Ramos (cell line): ENCODE data around the gene FOSL2.

Experiments
- in situ Hi-C: fragments of 300-500 bp; cut with MboI; formaldehyde crosslinking; loops from one replicate; pipeline ENCODE4 v1.14.3; 2022; ENCODE audit warnings: low sequenced_read_pairs; ENCODE audit not compliant: unreplicated experiment

The FOSL2 gene

DNA sequence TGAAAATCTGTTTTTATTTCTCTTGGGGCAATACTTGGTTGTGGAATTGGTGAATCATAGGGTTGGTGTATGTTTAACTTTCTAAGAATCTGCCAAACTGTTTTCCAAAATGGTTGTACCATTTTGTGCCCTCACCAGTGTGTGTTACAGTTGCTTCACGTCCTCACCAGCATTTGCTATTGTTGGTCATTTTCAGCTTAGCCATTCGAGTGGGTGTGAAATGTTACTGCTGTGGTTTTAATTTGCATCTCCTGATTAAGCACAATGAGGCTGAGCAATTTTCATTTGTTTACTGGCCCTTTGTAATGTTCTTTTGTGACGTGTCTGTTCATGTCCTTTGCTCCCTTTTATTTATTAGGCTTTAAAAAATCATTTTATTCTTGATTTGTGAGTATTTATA lies 49.7 kb downstream of the FOSL2 start:
- in situ Hi-C loops: loop anchor here (25.0 kb wide), 1 partner anchor 680 kb away; the partner anchor contains the start of gene MRPL33

DNA sequence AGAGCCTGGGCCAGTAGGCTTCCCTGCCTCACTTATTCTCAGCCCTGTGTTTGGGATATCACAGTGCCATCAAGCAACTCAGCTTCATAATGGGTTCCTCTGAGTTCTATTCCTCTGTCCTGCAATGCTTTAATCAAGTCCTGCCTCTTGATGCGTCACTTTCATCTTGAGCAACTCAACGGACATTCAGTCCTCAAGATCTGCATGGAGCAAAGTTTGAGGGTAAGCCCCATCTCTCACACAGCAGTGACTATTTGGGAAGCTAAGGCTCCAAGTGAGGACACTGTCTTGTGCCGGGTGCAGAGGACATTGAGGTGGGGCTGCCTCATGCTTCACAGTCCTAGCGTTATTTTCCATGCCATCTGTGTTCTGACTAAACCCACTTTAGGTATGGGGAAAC lies 52.3 kb downstream of the FOSL2 start:
- in situ Hi-C loops: loop anchor here (25.0 kb wide), 1 partner anchor 683 kb away; the partner anchor contains the start of gene MRPL33

DNA sequence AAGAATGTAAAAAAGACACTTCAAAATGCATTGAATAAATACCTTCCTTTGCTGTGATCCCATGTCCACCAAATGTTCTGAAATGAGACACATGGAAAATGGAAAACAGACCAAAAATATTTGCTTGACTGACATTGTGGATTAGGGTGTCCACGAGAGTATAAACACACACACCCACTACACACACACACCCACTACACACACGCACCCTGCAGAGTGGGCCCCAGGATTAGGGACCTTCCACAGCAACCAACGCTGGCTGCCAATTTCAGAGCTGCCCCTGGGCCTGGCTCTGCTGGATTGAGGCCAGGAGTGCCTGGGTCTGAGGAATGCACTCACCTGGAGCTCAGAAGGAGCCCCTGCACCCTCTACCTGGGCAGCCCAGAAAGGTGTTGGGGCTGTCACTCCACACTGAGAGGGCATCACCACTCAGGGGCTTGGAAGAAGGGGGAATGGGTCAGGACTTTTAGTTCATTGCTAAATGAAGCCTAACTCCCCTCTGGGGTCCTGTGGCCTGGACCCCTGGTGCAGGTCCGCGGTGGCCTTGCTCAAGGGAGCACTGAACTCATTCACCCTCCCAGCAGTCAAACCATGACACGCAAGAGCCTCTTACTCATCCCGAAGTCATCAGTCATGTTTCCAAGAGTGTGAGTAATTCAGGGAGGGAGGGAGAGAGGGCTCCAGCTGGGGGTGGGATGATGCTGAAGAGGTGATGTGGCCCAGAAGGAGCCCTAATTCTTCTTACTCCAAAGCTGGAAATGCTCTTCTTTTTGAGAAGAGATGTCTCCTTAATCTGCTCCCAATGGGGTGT lies 53.0 kb downstream of the FOSL2 start:
- in situ Hi-C loops: loop anchor here (25.0 kb wide), 1 partner anchor 683 kb away; the partner anchor contains the start of gene MRPL33

DNA sequence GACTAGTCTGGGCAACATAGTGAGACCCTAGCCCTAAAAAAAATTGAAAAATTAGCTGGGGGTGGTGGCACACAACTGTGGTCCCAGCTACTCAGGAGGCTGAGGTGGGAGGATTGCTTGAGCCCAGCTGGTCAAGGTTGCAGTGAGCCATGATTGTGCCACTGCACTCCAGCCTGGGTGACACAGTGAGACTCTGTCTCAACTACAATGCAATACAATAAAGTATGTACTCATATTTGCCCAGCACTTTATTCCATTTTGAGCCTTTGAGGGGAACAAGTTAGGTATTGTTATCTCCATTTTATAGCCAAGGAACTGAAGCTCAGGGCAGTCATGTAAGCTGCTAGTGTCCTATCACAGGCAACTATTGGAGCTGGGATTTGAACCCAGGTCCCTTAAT lies 53.9 kb downstream of the FOSL2 start:
- in situ Hi-C loops: loop anchor here (25.0 kb wide), 1 partner anchor 684 kb away; the partner anchor contains the start of gene MRPL33

DNA sequence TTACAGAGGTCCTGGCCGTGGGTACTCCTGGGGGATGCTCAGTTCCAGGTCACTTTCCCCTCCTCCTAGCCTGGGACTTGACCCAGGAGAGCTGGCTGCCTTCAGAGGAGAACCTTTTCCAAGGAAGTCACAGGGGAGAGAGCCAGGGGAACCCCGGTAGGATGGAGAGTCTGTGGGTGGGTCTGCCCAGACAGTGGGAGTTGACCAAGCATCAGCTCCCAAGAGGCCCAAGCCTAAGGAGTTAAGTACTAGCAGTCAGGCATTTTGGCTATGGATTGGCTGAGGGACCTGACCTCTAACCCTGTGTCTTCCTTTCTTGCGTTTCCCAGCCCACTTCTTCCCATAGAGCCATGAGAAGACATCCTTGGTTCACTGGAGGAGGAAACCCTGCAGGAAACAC lies 54.4 kb downstream of the FOSL2 start:
- in situ Hi-C loops: loop anchor here (25.0 kb wide), 1 partner anchor 685 kb away; the partner anchor contains the start of gene MRPL33

DNA sequence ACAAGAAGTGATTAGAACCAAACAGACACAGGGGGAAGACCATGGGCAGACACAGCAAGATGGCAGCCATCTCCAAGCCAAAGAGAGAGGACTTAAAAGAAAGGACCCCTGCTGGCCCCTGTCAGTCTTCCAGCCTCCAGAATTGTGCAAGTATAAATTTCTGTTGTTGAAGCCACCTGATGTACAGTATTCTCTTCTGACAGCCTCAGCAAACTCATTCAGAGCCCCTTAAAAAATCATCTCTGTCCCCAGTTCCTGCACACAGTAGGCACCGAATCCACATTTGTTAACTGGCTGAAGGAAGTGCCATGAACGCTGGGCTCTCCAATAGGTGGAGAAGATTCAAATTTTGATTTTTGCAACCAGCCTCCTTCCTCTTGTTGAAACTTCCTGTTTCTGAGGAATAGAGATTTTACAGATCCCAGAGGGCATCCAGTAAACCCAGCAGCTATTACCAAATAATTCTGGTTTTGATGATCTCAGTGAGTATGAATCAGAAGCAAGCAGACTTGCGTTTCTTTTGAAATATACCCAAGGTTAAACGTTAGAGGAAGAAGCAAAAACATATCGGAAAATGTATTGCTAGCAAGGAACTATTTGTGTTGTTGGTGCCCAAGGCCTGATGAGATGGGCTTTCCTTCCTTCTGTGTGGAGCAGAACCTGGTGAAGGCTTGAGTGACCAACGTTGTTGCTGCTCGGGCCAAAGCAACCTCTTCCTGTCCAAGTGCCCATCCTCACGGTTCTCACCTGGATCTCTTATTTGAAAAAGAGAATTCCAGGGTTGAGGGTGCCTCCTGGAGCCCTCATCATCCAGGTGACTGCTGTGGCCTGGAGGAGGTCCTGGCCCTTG lies 55.5 kb downstream of the FOSL2 start:
- in situ Hi-C loops: loop anchor here (25.0 kb wide), 1 partner anchor 686 kb away; the partner anchor contains the start of gene MRPL33

DNA sequence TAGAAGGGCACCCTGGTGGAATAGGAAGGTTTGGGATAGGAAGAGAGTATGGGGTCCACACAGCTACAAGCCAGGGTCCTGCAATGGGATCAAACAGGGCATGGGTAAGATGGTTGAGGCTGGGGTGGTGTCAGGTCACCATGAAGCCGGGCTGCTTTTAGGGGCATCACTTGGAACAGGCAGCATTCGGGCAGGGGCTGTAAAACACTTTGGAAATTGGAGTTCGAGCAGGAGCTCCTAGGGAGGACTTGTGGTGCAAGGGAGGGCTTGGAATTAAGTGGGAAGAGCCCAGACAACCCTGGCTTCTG lies 56.1 kb downstream of the FOSL2 start:
- in situ Hi-C loops: loop anchor here (25.0 kb wide), 1 partner anchor 686 kb away; the partner anchor contains the start of gene MRPL33

DNA sequence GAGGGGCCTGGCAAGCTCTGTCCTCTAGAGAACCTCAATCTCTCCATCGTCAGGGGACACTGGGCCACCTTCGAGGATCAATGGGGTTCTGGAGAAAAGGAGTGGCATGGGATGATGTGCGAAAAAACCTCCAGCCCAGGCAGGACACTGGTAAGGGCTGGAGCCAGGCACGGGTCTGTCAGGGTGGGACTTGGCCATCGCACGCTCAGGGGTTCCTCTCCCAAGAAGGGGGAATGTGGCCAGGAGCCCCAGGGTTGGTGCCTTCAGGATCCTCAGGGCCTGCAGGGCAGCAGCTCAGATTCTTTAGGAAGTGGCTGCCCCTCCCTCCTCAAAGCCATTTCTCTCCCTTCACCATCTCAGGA lies 56.4 kb downstream of the FOSL2 start:
- in situ Hi-C loops: loop anchor here (25.0 kb wide), 1 partner anchor 687 kb away; the partner anchor contains the start of gene MRPL33

DNA sequence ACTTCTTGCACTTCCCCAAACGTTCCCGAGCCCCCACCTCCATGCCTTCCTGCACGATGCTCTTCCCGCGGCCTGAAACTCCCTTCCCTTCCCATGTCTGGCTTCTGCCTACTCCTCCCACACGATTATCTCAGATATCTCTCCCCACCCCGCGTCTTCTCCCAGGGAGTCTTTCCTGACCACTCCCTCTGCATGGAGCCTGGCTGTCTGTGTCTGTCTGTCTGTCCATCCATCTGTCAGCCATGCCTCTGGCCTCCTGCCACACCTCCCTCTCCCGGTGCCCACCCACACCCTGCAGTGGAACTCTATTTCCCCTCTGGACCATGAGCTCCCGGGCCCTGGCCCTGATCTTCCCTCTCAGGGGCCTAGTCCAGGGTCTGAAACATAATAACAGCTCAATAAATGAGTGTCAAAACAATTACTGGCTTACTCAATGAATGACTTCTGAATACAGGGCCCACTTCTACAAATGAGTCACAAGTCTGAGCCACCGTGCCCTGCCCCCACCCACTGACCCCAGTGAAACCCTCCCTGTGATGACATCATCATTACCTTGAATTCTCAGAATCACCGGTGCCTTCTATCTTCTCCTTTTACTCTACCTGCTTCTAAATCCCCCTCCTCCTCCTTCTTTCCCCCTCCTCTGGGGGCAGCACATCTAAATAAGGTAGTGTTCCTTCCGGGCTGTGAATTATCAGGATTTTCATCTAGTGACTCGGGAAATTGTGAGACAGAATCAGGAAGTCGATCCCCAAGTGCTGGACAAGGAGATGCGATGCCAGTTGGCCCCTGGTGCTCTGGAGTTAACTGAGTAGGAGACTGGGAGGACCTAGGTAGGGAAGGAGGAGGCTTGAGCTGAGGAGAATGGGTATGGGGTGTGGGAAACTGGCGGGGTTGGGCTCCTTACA lies 57.1 kb downstream of the FOSL2 start:
- in situ Hi-C loops: loop anchor here (25.0 kb wide), 1 partner anchor 687 kb away; the partner anchor contains the start of gene MRPL33

DNA sequence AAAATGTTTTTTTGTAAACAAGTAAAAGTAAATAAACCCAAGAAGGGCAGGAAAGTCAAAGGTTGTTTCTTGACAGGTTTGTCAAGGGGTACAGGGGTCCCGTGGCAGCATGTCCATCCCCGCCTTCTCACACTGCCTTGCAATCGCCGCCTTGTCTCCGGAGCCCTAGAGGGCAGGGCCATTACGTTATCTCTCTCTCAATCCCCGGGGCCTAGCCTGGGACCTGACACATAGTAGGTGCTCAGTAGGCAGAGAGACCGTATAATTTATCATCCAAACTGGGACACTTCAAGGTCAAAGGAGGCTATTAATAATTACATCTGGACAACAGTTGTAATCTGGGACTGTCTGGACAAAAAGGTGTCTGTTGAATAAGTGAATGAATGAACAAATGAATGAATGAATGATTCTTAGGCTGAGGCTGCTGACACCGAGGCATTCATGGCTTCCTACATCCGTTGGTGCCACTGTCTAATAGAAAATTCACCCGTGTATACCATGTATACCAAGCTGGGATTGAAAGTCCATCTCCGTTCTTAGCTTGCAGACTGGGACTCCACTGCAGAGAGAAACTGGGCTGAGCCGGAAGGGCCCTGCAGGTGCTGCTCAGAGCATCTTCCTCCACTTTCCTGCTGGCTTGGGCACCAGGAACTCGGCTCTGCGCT lies 58.4 kb downstream of the FOSL2 start:
- in situ Hi-C loops: no loop called here

DNA sequence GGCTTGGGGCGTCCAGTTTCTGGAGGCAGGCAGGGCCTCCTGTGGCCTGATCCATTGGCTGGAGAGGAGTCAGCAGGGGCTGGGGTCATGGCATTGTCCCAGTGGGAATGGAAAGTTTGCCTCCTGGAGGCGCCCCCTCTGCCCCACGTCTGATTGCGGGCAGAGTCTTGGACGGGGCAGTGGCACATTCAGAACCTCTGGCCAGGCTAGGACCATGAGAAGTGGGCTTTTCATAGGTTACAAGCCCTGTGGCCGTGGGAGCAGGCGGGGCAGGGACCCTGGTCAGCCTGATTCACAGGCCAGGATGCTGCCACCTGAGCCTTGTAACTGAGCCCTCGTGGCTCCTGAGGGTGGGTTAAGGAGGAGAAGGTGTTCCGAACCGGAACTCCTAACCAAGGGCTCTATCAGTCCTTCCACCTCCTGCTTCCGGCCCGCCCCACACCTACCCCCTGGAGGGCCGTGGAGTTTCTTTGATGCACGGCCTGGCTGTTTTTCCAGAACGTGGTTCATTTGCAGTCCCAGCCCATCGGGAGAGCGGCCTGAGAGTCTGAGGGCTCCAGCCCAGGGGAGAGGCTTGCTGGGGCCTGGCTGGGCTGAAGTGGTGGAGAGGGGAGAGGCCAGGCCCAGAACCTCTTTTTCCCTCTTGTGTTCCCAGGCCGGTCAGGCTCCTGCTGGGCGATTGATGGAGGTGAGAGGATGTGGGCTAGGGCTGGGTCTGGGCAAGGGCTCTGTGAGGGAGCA lies 59.3 kb downstream of the FOSL2 start:
- in situ Hi-C loops: no loop called here

DNA sequence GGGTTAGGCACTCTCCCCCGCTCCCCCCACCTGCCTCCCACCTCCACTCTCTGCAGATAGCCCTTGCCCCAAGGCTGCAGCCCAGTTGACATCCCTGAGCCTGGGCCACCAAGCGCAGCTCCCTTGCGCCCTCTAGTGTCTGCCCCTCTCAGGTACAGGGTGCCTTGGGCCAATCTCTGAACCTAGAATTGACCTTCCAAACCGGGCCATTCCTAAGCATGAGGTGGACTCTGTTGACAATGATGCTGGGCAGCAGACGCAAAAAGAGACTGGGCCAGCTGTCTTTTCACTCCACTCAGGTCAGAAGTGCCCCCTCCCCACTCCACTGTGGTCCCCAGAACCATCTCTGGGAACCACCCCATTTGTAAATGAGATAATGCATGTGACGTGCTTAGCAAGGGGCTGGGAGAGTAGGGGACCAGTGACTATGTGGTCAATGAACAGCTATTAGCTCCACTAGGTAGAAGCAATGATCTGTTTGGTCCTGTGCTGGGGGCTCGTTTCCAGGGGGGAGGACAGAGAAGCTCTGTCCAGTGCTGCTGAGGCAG lies 60.0 kb downstream of the FOSL2 start:
- in situ Hi-C loops: no loop called here

DNA sequence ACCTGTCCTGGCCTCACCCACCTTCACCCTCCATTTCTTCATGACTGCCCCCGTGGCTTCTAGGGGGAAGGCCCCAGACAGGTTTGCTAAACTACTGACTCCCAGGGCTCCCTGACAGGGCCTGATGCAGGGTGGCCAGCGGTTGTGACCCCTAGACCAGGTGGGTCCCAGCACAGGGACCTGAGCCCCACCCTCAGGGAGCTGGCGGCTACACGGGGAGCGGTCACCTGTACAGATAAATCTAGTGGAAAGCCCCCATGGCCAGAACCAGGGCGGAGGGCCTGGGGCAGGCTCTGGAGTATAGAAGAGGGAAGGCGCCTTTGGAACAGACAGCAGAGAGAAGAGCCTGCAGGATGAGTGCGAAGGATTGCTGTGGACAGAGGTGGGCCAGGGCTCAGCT lies 60.7 kb downstream of the FOSL2 start:
- in situ Hi-C loops: no loop called here

DNA sequence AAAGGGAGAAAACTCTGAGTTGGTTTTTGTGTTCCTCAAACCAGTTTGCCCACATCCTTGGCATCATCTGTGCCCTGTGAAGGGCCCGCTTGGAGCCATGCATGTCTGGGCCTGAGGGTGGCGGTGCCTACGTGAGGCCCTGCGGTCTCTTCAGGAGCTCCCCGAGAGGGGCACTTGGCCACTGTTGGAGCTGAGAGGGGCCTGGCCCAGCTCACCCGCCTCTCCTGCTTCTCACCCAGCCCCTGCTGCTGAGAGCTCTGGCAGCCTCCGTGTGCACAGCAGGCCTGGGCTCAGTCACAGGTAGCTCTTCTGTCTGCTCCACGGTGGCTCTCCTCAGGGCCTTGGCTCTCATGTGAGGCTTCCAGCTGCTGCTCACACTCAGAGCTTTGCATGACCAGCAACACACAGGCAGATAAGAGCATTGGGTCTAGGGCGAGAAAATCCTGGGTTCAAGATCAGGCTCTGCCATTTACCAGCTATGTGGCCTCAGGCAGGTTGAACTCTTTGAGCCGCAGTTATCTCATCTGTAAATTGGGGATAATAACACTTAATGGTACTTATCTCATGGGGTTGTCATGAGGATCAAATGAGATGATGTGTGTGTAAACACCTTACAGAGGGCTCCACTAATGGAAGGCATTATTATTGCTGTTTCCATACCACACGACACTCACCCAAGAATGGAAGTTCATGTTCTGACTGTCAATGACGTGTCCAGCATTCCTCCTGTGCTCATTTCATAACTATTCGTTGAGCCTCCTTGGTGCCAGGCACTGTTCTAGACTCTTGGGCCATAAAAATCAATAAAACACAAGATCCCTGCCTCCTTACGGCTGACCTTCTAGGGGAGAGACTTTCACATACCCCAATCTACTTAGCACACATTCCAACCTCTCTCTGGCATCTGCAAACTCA lies 61.6 kb downstream of the FOSL2 start:
- in situ Hi-C loops: no loop called here

DNA sequence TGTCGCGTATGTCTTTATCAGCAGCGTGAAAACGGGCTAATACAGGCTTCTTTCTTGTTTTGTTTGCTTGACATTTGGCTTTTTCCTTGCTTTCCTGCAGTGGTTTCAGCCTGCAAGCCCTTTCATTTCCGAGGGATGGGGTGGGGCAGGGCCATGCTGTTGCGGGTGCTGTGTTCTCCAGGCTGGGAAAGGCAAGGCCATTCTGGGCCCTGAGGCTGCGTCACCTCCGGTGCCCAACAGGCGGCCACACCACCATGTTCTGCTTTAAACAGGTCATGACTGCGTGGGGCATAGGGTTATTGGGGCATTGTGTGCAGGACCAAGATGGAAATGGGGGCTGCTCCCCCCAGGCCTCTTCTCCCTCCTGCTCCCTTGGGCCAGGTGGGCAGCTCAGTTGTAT lies 64.6 kb downstream of the FOSL2 start:
- in situ Hi-C loops: no loop called here

DNA sequence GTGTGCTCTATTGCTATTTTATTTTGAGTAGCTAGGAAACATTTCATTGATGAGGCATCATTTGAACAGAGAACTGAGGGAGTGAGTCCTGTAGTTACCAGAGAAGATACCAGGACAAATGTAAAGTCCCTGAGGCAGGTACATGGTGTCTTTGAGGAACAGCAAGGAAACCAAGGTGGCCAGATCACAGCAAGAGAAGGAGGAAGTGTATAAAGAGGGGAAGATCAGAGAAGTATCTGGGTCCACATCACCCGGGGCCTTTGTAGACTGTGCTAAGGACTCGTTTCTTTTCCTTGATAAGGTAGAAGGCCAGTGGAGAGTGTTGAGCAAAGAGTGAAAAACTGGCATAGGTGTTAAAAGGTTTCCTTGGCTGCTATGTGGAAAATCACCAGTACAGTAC lies 68.4 kb downstream of the FOSL2 start:
- in situ Hi-C loops: no loop called here

DNA sequence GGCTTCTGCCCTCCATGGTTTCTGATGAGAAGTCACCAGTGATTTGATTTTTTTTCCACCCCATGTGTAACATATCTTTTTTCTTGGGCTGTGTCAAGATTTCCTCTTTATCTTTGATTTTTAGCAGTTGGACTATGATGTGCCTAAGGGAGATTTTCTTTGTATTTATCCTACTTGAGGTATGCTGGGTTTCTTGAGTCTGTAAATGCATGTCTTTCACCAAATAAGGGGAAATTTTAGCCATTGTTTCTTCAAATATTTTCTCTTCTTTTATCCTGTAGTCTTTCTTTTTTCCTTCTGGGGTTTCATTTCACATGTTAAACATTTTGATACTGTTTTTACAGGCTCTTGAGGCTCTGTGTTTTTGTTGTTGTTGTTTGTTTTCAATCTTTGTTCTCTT lies 69.5 kb downstream of the FOSL2 start:
- in situ Hi-C loops: no loop called here
